DND-41 (cell line): ENCODE data around the gene KIF2C.

ENCODE experiments used
- ATAC-seq: fragments of 200-7000 bp; cut with Tn5 transposase; 3 replicates; pipeline ENCODE4 v1.9.1; 2021; ENCODE audit warnings: low read depth; ENCODE audit not compliant: insufficient read depth
- DNase-seq: peaks from one replicate; pipeline ENCODE4 v3.0.0-alpha.2; 2020
- H2AFZ ChIP-seq: 2 replicates; pipeline ENCODE4 v1.6.0; 2012; ENCODE audit warnings: low read depth, low read length
- H3K27ac ChIP-seq: 2 replicates; pipeline ENCODE4 v1.5.1; 2012; ENCODE audit warnings: low read length, inconsistent platforms
- H3K27me3 ChIP-seq: fragments of 200-600 bp; sonication (generic); 2 replicates; pipeline ENCODE4 v1.6.0; 2012; ENCODE audit warnings: low read length, mild to moderate bottlenecking, inconsistent platforms; ENCODE audit not compliant: insufficient read depth, poor library complexity
- H3K36me3 ChIP-seq: 2 replicates; pipeline ENCODE4 v1.5.1; 2012; ENCODE audit warnings: low read length, inconsistent platforms; ENCODE audit not compliant: insufficient read depth
- H3K4me1 ChIP-seq: 2 replicates; pipeline ENCODE4 v1.5.1; 2012; ENCODE audit warnings: mild to moderate bottlenecking, low read length; ENCODE audit not compliant: insufficient read depth
- H3K4me2 ChIP-seq: 2 replicates; pipeline ENCODE4 v1.6.0; 2012; ENCODE audit warnings: mild to moderate bottlenecking, moderate library complexity, low read length, inconsistent platforms; ENCODE audit not compliant: insufficient read depth
- H3K4me3 ChIP-seq, 2 experiments: fragments of 200-600 bp in 1 of 2; shearing (Covaris generic) in 1 of 2; 2 replicates each; pipeline ENCODE4 v1.5.1; 2012 to 2016; ENCODE audit warnings: inconsistent platforms in 2 of 2, low read length in 2 of 2, mild to moderate bottlenecking in 2 of 2, low read depth in 1 of 2, moderate library complexity in 1 of 2
- H3K79me2 ChIP-seq: 2 replicates; pipeline ENCODE4 v1.6.0; 2012; ENCODE audit warnings: low read length, inconsistent platforms; ENCODE audit not compliant: insufficient read depth
- H3K9ac ChIP-seq: 2 replicates; pipeline ENCODE4 v1.6.0; 2012; ENCODE audit warnings: low read depth, mild to moderate bottlenecking, inconsistent platforms, low read length, moderate library complexity
- H3K9me3 ChIP-seq: 2 replicates; pipeline ENCODE4 v1.5.1; 2012; ENCODE audit warnings: low read length, moderate library complexity, mild to moderate bottlenecking, inconsistent platforms; ENCODE audit not compliant: insufficient read depth, severe bottlenecking
- H4K20me1 ChIP-seq: 2 replicates; pipeline ENCODE4 v1.6.0; 2012; ENCODE audit warnings: low read length; ENCODE audit not compliant: insufficient read depth
- CTCF ChIP-seq: IDR thresholded peaks from 2 replicates; pipeline ENCODE4 v1.5.1; 2012; ENCODE audit warnings: borderline replicate concordance, low read length, moderate library complexity, mild to moderate bottlenecking; ENCODE audit not compliant: poor library complexity, severe bottlenecking; ENCODE audit errors: extremely low read depth
- EZH2 ChIP-seq: IDR thresholded peaks from 3 replicates; pipeline ENCODE4 v1.6.1; 2012; ENCODE audit warnings: borderline replicate concordance, low read depth, mild to moderate bottlenecking, moderate library complexity, low read length, inconsistent platforms; ENCODE audit not compliant: severe bottlenecking

Gene KIF2C

GRCh38 chr1:44785501-44786137, 46.0 kb downstream of the KIF2C start:
- H3K36me3 ChIP-seq, result peaks cover 8% of the 10 kb centered on the region; the same call in 1 of the 2 replicates
- no peak overlapping the region for H3K4me2 ChIP-seq
- DNase-seq, result no peak
- H3K79me2 ChIP-seq, result no peaks in the 10 kb centered on the region
- ATAC-seq, result no peak
- H3K27ac ChIP-seq, result no peak overlapping the region
- TF ChIP-seq EZH2, result no peak
- no peak for TF ChIP-seq CTCF
- H4K20me1 ChIP-seq, result 0 out of 2 replicates have a peak, but pooled peaks cover 3% of the 10 kb centered on the region
- no peaks in the 10 kb centered on the region for H3K9me3 ChIP-seq
- H3K4me1 ChIP-seq, result no peaks in the 10 kb centered on the region
- H3K9ac ChIP-seq, result no peak overlapping the region
- H3K4me3 ChIP-seq, result no peak overlapping the region
- H3K27me3 ChIP-seq, result no peaks in the 10 kb centered on the region
- H2AFZ ChIP-seq, result no peak overlapping the region

GRCh38 chr1:44786138-44786840, 46.7 kb downstream of the KIF2C start:
- H3K27ac ChIP-seq, result no peak overlapping the region
- H3K4me3 ChIP-seq, result no peak overlapping the region
- peaks cover 2% of the 10 kb centered on the region; the same call in 1 of the 2 replicates for H3K36me3 ChIP-seq
- H3K4me1 ChIP-seq, result no peaks in the 10 kb centered on the region
- H3K79me2 ChIP-seq, result no peaks in the 10 kb centered on the region
- TF ChIP-seq EZH2 (no peak), CTCF (peak; percentile 62)
- ATAC-seq, result 0 out of 3 replicates have a peak, but pooled peaks have one; percentile 26
- no peak overlapping the region for H3K9ac ChIP-seq
- no peak overlapping the region for H3K4me2 ChIP-seq
- H3K27me3 ChIP-seq, result no peaks in the 10 kb centered on the region
- H4K20me1 ChIP-seq, result 0 out of 2 replicates have a peak, but pooled peaks cover 2% of the 10 kb centered on the region
- H2AFZ ChIP-seq, result no peak overlapping the region
- DNase-seq, result no peak
- no peaks in the 10 kb centered on the region for H3K9me3 ChIP-seq

- no peaks in the 10 kb centered on the region for H3K79me2 ChIP-seq
- DNase-seq, result no peak
- H2AFZ ChIP-seq, result no peak overlapping the region
- H3K9ac ChIP-seq, result no peak overlapping the region
- no peaks in the 10 kb centered on the region for H3K4me1 ChIP-seq
- H3K9me3 ChIP-seq, result no peaks in the 10 kb centered on the region
- TF ChIP-seq EZH2 (no peak), CTCF (no peak)
- no peak overlapping the region for H3K4me3 ChIP-seq
- ATAC-seq, result no peak
- no peaks in the 10 kb centered on the region for H3K36me3 ChIP-seq
- H3K27ac ChIP-seq, result no peak overlapping the region
- H4K20me1 ChIP-seq, result no peaks in the 10 kb centered on the region
- no peaks in the 10 kb centered on the region for H3K27me3 ChIP-seq
- H3K4me2 ChIP-seq, result no peak overlapping the region
Measured at GRCh38 chr1:44786841-44787426, 47.3 kb downstream of the KIF2C start.
